NAMALWA (cell line): ENCODE measurements around the gene CCDC71L.

Experiments
- DNase-seq: peaks from one replicate; pipeline ENCODE4 v3.0.0-alpha.2; 2015; ENCODE audit warnings: low spot score

Gene CCDC71L

GRCh38 chr7:106625678-106626301 is 35.2 kb downstream of the CCDC71L start:
- DNase-seq: no peak

- no peak for DNase-seq
Observed at GRCh38 chr7:106623853-106624252, 37.1 kb downstream of the CCDC71L start.

- DNase-seq: no peak
Observed at GRCh38 chr7:106623315-106623660, 37.7 kb downstream of the CCDC71L start.

- DNase-seq: no peak
Observed at GRCh38 chr7:106622654-106623314, 38.2 kb downstream of the CCDC71L start.

GRCh38 chr7:106621393-106622132 is 39.4 kb downstream of the CCDC71L start:
- DNase-seq: no peak

- DNase-seq: no peak
Observed at GRCh38 chr7:106620676-106621075, 40.3 kb downstream of the CCDC71L start.

- no peak for DNase-seq
Observed at GRCh38 chr7:106620034-106620433, 40.9 kb downstream of the CCDC71L start.

GRCh38 chr7:106619213-106619612 is 41.7 kb downstream of the CCDC71L start:
- DNase-seq: no peak

- DNase-seq: no peak
Observed at GRCh38 chr7:106618480-106618879, 42.5 kb downstream of the CCDC71L start.

GRCh38 chr7:106617860-106618259 is 43.1 kb downstream of the CCDC71L start:
- DNase-seq: no peak

- no peak for DNase-seq
Observed at GRCh38 chr7:106616708-106617051, 44.3 kb downstream of the CCDC71L start.

GRCh38 chr7:106615808-106616707 is 44.9 kb downstream of the CCDC71L start:
- no peak for DNase-seq

GRCh38 chr7:106614751-106615150 is 46.2 kb downstream of the CCDC71L start:
- DNase-seq: no peak

GRCh38 chr7:106613848-106614560 is 47.0 kb downstream of the CCDC71L start:
- no peak for DNase-seq

GRCh38 chr7:106613279-106613678 is 47.7 kb downstream of the CCDC71L start:
- no peak for DNase-seq

- DNase-seq: no peak
Observed at GRCh38 chr7:106612432-106612831, 48.5 kb downstream of the CCDC71L start.

GRCh38 chr7:106611911-106612310 is 49.0 kb downstream of the CCDC71L start:
- no peak for DNase-seq

- DNase-seq: no peak
Observed at GRCh38 chr7:106610996-106611886, 49.7 kb downstream of the CCDC71L start.

GRCh38 chr7:106609416-106609815 is 51.5 kb downstream of the CCDC71L start:
- DNase-seq: no peak

- DNase-seq: no peak
Observed at GRCh38 chr7:106608661-106609060, 52.3 kb downstream of the CCDC71L start.
